Posterior cingulate gyrus (tissue), 11 donors: Measurements from ENCODE around the gene CCM2L.

ENCODE experiments used
- DNase-seq, 10 donors: peaks; one replicate each; pipeline versions ENCODE4 v3.0.0 to v3.0.0-alpha.2; 2020 to 2021; ENCODE audit warnings: mixed read lengths in 3 of 10
- intact Hi-C: fragments of 100-400 bp; cut with DNase I; formaldehyde crosslinking; loops from one replicate; pipeline ENCODE4 v1.15.1; 2023

CCM2L gene

GRCh38 chr20:32052090-32052777 is 42.0 kb downstream of the CCM2L start, which contains the start of gene HCK:
TSS of gene HCK (plus strand) at chr20:32052242.
- intact Hi-C loops = no loop called here
- no peak for DNase-seq

DNA sequence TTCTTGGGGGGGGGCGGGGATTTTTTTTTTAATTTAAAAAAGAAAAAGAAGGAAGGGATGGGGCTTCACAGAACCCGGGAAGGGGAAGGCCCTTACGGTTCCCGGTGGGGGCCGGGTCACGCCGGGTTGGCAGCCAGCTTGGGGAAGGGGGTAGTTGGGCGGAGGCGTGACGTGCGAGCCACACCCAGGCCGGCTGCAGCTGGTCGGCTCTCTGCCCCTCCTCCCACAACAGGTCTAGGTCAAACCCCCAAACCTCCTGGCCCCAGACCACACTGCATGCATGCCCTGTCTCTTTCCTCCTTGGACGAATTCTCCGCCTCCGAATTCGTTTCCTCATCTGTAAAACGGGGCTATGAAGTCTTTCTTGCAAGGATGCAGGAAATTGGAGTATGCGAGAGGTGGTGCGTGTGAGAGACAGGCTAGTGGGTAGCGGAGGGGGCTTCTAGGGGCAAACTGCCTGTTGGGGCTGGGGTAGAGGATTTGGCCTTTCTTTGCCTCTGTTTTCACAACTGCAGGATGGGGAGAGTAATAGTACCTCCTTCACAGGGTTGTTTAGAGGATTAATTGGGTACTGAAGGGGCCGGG is 42.6 kb downstream of the CCM2L start:
- intact Hi-C loops = no loop called here
- peak in 1 of 10 donors; percentile 32 for DNase-seq

- DNase-seq = no peak
- intact Hi-C loops = no loop called here
Measured at GRCh38 chr20:32053648-32054047, 43.4 kb downstream of the CCM2L start.

GRCh38 chr20:32056708-32057483 is 46.7 kb downstream of the CCM2L start:
- intact Hi-C loops = no loop called here
- no peak for DNase-seq

DNA sequence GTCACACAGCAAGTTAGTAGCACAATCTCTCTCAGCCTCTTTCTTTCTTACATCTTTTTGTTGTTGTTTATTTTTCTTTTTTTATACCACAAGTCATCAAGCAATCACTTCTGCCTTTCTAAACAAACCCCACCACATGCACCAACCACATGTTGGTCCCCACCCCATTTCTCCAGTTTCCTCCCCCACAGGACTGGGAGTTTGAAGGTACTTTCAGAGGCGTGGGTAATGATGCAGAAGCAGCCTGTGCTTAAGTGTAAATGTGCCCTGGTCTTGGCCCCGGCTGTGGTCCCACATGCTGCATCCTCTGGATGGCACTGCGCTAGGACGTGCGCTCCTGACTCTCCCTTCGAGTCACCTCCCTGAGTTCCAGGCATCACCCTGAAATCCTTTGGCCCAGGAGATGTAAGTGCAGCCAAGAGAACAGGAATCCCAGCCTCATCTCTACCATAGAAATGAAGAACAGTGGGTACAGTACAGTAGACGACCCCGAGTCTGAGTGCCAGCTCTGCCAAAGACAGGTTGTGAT is 47.5 kb downstream of the CCM2L start:
- no peak for DNase-seq
- intact Hi-C loops = no loop called here

GRCh38 chr20:32059189-32059588 is 49.0 kb downstream of the CCM2L start:
- intact Hi-C loops = no loop called here
- no peak for DNase-seq

DNA sequence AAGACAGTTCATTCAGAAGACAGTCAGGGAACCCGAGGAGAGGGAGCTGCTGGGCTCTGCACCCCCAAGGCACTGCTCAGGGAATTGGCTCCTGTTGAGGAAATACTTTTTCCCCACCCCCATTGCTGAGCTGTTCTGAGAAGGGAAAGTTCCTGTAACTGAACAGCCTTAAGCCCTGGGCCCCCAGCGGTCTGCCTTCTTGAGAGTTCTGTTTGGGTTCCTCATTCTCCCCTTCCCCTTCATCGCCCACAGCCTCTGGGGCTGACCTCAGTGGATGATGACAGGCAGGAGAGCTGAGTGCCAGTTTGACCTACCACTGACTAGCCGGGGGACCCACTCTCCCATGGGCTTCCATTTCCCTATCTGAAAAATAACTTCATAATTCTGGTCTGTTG is 52.5 kb downstream of the CCM2L start:
- intact Hi-C loops = no loop called here
- peak in 3 of 10 donors; percentile 23 to 40 (median 33) for DNase-seq

- DNase-seq = no peak
- intact Hi-C loops = no loop called here
Measured at GRCh38 chr20:32063695-32064094, 53.5 kb downstream of the CCM2L start.

DNA sequence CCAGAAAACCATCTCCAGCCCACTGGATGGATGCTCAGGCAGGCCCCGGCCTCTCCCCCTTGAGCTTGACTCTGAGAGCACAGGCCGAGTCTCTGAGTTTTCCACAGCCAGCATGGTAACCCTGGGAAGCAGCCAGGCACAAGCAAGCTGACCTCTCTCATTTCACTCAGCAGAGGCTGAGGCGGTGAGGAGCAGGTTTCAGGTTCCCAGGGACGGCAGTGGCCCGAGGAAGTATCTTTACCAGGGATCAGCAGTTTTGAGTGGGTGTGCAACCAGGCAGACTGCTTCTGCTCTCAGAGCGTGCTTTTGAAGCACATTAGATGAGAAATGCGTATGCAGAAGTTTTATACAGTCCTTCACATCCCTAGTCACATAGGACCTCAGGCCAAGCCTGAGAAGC is 54.4 kb downstream of the CCM2L start:
- intact Hi-C loops = no loop called here
- no peak for DNase-seq

DNA sequence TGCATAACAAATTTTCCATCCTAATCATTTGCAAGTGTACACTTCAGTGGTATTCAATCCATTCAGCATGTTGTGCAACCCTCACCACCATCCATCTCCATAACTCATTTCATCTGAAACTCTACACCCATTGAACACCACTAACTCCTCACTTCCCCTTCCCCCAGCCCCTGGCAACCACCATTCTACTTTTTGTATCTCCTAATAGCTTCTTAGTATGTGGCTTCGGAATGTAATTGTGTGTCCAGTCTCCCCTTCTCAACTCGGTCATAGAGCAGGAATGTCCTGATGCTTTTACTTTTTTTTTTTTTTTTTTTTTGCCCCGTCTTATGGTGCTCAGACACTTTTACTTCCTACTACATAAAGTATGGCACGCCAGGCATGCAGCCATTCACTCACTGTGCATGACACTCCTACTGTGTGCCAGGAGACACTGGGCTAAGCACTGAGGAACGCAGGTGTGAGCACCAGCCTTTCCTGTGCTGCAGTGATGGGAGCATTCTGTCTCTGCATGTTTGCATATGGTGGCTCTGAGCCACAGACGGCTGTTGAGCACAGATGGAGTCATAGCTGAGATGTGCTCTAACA is 57.1 kb downstream of the CCM2L start:
- DNase-seq = no peak
- intact Hi-C loops = no loop called here

GRCh38 chr20:32068174-32068573 is 57.9 kb downstream of the CCM2L start:
- intact Hi-C loops = no loop called here
- DNase-seq = no peak

DNA sequence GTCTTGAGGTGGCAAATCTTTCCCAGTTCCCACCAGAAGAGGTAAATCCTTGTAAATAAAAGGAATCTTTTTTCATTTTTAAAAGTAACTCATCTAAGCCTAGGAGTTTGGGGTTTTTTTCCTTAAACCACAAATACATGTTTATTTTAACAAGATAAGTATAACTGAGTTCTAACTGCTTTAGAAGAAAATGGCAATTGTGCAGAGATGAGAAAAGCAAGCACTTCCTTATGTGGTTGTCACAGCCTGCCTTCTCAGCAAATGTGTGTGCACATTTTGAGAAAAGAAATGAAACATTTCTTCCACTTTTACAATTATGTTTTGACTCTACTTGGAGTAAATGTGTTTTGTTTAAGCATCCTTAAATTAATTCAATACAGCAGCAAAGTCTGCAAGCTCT is 59.5 kb downstream of the CCM2L start:
- intact Hi-C loops = no loop called here
- no peak for DNase-seq

- peak in 1 of 10 donors; percentile 0 for DNase-seq
- intact Hi-C loops = no loop called here
Measured at GRCh38 chr20:32070282-32070681, 60.0 kb downstream of the CCM2L start.

DNA sequence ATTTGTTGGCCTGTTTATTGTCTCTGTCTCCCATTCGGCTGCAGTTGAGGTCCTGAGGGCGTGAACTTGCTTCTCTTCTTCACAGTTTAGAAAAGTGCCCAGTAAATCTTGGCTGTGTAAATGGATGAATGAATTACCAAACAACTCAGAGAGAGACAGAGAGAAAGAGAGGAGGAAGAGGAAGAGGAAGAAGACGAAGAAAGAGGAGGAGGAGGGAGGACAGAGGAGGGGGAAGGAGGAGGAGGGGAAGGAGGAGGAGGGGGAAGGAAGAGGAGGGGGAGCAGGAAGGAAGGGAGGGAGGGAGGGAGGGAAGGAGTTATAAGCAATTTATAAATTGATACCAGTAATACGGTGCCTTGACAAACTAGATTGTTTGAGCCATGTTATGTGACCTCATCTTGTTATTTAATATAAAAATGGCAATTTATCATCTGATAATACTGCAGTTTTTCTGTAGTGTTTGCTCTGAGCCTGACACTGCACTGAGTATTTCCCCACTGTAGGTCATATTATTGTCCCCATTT is 60.5 kb downstream of the CCM2L start:
- intact Hi-C loops = no loop called here
- DNase-seq = no peak

DNA sequence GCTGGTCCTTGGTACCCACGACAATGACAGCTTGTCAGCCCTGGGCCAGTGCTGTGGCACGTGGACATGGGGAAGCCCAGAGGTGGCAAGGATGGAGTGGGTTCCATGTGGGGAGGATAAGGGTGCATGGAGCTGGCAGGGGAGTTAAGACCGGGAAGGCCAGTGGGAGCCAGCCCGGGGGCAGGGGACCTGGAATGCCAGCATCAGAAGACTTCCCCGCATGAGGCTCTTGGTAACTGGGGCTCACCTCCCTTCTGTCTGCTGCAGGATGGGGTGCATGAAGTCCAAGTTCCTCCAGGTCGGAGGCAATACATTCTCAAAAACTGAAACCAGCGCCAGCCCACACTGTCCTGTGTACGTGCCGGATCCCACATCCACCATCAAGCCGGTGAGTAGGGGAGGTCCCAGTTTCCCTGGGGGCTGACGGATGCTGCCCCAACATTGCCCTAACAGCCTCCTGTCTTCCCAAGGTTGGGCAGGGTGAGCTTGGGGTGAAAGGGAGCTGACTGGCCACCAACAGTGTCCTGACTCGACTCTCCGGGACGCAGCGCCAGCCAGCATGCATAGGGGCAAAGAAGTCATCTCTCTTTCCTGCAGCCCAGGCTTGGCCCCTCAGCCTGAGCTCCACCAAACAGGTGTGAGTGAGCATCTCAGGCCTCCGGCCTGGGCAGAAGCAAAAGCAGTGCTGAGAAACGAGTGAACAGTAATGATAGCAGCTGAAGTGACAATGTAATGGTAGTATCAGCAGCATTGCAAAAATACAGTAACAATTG is 61.3 kb downstream of the CCM2L start:
- DNase-seq = peak in 1 of 10 donors; percentile 61
- intact Hi-C loops = no loop called here

- DNase-seq = peak in 1 of 10 donors; percentile 27
Measured at GRCh38 chr20:32072168-32072750, 62.0 kb downstream of the CCM2L start.

DNA sequence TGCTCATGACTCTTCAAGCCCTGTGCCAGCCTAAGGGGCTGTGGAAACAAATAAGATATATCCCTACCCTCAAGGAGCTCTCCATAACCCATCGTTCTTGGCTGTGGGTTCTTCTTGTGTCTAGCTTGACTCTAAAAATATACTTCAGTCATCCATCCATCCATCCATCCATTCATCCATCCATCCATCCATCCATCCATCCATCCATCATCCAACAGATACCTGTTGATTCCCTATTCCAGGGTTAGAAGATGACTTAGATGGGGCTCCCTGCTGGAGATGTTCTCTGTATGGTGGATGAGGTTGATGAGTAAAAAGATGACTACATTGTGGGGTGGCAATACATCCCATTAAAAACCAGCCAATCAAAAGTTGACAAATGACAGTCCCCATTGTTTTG is 65.3 kb downstream of the CCM2L start:
- DNase-seq = no peak
- intact Hi-C loops = no loop called here

More at GRCh38 chr20:32072168-32072750, 62.0 kb downstream of the CCM2L start:
- intact Hi-C loops = no loop called here

GRCh38 chr20:32077190-32077589 is 67.0 kb downstream of the CCM2L start:
- intact Hi-C loops = no loop called here
- no peak for DNase-seq

DNA sequence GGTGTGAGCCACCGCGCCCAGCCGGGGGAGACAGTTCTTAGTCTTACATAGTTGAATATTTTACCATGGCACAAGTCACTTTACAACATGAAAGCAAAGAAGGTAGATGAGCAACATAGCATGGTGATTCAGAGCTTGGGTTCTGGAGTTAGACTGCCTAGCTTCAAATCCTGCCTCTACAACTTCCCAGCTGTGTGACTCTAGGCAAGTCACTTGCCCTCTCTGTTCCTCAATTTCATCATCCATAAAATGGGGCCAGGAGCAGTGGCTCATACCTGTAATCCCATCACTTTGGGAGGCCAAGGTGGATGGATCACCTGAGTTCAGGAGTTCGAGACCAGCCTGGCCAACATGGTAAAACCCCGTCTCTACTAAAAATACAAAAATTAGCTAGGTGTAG is 68.1 kb downstream of the CCM2L start:
- intact Hi-C loops = no loop called here
- DNase-seq = no peak

DNA sequence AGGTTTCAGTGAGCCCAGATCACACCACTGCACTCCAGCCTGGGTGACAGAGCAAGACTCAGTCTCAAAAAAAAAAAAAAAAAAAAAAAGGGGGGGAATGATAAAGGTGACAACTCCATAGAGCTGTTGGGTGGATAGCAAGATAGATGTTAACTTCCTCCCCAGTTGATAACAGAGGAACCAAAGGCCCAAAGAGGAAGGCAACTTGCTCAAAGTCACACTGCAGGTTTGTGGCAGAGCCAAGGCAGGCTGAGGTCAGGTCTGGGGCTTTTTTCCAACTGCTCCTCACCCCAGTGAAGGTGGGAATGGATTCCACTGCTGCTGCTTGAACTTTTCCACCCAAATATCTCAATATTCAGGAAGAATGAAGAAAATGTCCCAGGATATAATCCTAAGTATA is 68.6 kb downstream of the CCM2L start:
- DNase-seq = no peak
- intact Hi-C loops = no loop called here
